Kidney (tissue), 14 donors: ENCODE measurements around the gene ZNF511. TPM values are rescaled to one million over a fixed set of nuclear protein-coding genes. Genes with fewer than 3 reads are reported as not detected.
A peak's percentile ranks its signal among the peaks of the same experiment; 100 is the strongest.

Experiments used
- DNase-seq, 5 donors: peaks; one replicate each; pipeline ENCODE4 v3.0.0-alpha.2; 2013 to 2020
- FAIRE-seq: peaks from 2 replicates; lab custom pipeline; 2012; peaks lifted over from hg19 to GRCh38; lab: Jason Lieb, UNC
- H3K27ac ChIP-seq, 2 donors: one replicate each; pipeline ENCODE4 v1.7.0; 2013; ENCODE audit warnings: low read depth in 2 of 2, low read length in 2 of 2, inconsistent platforms in 1 of 2
- H3K27me3 ChIP-seq: one replicate; pipeline ENCODE4 v1.7.1; 2013; ENCODE audit warnings: low read length, inconsistent platforms; ENCODE audit not compliant: control insufficient read depth, insufficient read depth
- H3K36me3 ChIP-seq, 3 donors: one replicate each; pipeline versions ENCODE4 v1.7.0 to v1.7.1; 2013; ENCODE audit warnings: low read length in 3 of 3, control low read depth in 1 of 3, inconsistent platforms in 1 of 3; ENCODE audit not compliant: insufficient read depth in 3 of 3, control insufficient read depth in 2 of 3
- H3K4me1 ChIP-seq, 3 donors: one replicate each; pipeline versions ENCODE4 v1.7.0 to v1.7.1; 2013; ENCODE audit warnings: low read length in 3 of 3, inconsistent platforms in 1 of 3, low read depth in 1 of 3; ENCODE audit not compliant: control insufficient read depth in 2 of 3, insufficient read depth in 2 of 3
- H3K4me3 ChIP-seq, 3 donors: one replicate each; pipeline versions ENCODE4 v1.7.0 to v1.8.1; 2013; ENCODE audit warnings: low read length in 3 of 3, control low read depth in 1 of 3, inconsistent platforms in 1 of 3
- H3K9ac ChIP-seq, 3 donors: one replicate each; pipeline versions ENCODE4 v1.7.0 to v1.7.1; 2013; ENCODE audit warnings: low read length in 3 of 3, control low read depth in 1 of 3, inconsistent platforms in 1 of 3
- H3K9me3 ChIP-seq, 3 donors: one replicate each; pipeline versions ENCODE4 v1.7.0 to v1.7.1; 2013; ENCODE audit warnings: low read length in 3 of 3, control low read depth in 1 of 3, inconsistent platforms in 1 of 3; ENCODE audit not compliant: control insufficient read depth in 2 of 3, insufficient read depth in 1 of 3
- intact Hi-C: fragments of 100-400 bp; cut with DNase I; formaldehyde crosslinking; loops from one replicate; pipeline ENCODE4 v1.11.1; 2022
- polyA plus RNA-seq: library from polyadenylated mRNA; stranded (reverse); fragments of 350-450 nt; fragmentation: Illumina TruSeq; extraction: RNeasy Lipid Tissue Mini Kit (QIAGEN cat#74804); gene quantifications from one replicate; pipeline ENCODE4 v1.2.3, GENCODE V29; 2014; ENCODE audit warnings: low read depth, low replicate concordance; ENCODE audit not compliant: insufficient read depth
- total RNA-seq: library from RNA; stranded (reverse); fragmentation: NEBNext Ultra II Directional; extraction: Animal tissue kit (Norgen Biotek cat#: 25700); gene quantifications from one replicate; pipeline ENCODE4 v1.2.1, GENCODE V29; 2021
- TF ChIP-seq, protein P1 (sequence below): IDR thresholded peaks from 3 replicates; pipeline ENCODE4 v1.5.1; 2012; ENCODE audit warnings: mild to moderate bottlenecking, moderate library complexity, borderline replicate concordance; ENCODE audit not compliant: insufficient read depth; ENCODE audit errors: extremely low read depth
- donor health status: control.
- donor health status: control.
- donor health status: control.
- donor health status: control.
- donor health status: control.
- donor health status: DM: yes; HTN: yes; CAD: no.
- donor health status: Normal renal cell carcinoma (clear cell type).

ZNF511 gene
- total and polyA plus RNA-seq, 2 donors from 2014 or later, result 35.6 to 50.7 TPM

DNA sequence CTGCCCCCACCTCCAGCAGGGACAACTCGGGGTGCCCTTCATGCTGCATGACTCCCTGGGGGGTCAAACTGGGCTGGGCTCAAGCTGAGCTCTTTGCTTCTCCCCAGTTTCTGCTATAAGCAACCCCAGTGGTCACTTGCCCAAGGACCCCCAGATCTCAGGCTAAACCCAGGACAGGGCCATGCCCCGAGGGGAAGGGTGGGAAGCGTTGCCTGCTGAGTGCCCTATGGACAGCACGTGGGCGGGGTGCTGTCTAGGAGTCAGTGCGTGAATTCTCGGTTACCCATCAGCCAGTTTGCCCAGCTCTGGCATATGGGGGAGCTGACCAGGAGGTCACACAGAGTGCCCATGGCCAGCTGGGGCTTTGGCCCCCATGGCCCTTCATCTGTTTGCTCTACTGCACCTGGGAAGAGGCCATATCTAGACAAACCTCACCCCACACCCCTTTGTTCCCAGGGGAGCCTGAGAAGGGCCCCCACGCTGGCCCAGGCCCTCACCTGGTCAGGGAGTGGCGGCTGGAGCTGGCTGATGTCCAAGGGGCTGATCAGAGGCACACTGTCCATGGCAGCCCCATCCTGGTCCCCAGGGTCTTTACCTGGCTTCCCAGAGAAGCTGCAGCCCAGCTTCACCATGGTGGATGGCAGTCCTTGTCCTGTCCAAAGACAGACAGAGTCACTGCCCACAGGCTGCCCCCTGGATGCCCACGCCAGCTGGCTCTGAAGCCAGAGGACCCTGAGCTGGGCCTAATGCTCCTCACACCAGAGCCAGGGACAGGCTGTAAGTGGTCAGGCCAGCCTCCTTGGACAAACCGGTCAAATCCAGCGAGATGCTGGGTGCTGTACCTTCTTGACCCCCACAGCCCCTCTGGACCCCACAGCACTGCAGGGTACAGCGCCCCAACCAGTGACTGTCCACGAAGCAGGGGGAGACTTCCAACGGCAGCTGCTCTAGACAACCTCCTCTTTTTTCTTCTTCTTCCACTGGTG, 19.9 kb downstream of the ZNF511 start:
- H3K27me3 ChIP-seq, result peaks cover 34% of the 10 kb centered on the region
- no peak overlapping the region for H3K4me3 ChIP-seq
- peak in 2 of 5 donors; percentile 53 to 79 for DNase-seq
- H3K9me3 ChIP-seq, result no peaks in the 10 kb centered on the region
- TF ChIP-seq, protein P1, sequence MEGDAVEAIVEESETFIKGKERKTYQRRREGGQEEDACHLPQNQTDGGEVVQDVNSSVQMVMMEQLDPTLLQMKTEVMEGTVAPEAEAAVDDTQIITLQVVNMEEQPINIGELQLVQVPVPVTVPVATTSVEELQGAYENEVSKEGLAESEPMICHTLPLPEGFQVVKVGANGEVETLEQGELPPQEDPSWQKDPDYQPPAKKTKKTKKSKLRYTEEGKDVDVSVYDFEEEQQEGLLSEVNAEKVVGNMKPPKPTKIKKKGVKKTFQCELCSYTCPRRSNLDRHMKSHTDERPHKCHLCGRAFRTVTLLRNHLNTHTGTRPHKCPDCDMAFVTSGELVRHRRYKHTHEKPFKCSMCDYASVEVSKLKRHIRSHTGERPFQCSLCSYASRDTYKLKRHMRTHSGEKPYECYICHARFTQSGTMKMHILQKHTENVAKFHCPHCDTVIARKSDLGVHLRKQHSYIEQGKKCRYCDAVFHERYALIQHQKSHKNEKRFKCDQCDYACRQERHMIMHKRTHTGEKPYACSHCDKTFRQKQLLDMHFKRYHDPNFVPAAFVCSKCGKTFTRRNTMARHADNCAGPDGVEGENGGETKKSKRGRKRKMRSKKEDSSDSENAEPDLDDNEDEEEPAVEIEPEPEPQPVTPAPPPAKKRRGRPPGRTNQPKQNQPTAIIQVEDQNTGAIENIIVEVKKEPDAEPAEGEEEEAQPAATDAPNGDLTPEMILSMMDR, result no peak
- H3K4me1 ChIP-seq, result peaks cover 0 to 9% (median 0%) of the 10 kb centered on the region in 3 donors
- no peak for FAIRE-seq
- H3K27ac ChIP-seq, result no peak overlapping the region
- intact Hi-C loops, result no loop called here
- no peak overlapping the region for H3K9ac ChIP-seq
- no peaks in the 10 kb centered on the region for H3K36me3 ChIP-seq

DNA sequence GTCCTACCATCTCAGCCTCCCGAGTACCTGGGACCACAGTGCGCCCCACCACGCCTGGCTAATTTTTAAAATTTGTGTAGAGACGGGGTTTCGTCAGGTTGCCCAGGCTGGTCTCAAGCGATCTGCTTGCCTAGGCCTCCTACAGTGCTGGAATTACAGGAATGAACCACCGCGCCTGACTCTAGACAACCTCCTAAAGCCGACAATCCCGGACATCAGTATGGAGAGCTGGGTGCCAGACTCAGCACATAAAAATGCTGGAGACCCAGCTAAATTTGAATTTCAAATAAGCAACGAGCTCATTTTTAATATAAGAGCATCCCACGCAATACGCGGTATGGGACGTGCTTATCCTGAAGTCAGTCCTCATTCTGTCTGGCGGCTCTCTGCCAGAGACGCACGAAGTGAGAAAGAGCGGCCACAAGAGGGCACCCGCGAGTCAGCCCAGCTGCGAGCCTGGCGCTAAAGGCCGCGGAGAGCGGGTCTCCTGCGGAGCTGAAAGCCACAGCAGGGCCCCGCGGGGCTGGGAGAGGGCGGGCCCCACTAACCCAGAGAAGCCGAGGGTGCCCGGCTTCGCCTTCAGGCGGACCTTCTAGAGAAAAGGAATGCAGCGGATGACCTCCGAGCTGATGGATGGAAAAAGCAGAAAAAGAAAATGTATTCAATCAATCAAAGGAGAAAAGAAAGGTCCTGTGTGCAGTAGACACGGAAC, 20.9 kb downstream of the ZNF511 start:
- Histone ChIP-seq H3K4me1 (peaks cover 0 to 9% (median 0%) of the 10 kb centered on the region in 3 donors), H3K27me3 (peaks cover 34% of the 10 kb centered on the region), H3K36me3 (no peaks in the 10 kb centered on the region), H3K27ac (no peak overlapping the region), H3K9ac (no peak overlapping the region), H3K9me3 (no peaks in the 10 kb centered on the region), H3K4me3 (no peak overlapping the region)
- TF ChIP-seq, protein P1, result peak; percentile 92
- intact Hi-C loops, result no loop called here
- FAIRE-seq (no peak), DNase-seq (peak; percentile 89 to 94 (median 91))

DNA sequence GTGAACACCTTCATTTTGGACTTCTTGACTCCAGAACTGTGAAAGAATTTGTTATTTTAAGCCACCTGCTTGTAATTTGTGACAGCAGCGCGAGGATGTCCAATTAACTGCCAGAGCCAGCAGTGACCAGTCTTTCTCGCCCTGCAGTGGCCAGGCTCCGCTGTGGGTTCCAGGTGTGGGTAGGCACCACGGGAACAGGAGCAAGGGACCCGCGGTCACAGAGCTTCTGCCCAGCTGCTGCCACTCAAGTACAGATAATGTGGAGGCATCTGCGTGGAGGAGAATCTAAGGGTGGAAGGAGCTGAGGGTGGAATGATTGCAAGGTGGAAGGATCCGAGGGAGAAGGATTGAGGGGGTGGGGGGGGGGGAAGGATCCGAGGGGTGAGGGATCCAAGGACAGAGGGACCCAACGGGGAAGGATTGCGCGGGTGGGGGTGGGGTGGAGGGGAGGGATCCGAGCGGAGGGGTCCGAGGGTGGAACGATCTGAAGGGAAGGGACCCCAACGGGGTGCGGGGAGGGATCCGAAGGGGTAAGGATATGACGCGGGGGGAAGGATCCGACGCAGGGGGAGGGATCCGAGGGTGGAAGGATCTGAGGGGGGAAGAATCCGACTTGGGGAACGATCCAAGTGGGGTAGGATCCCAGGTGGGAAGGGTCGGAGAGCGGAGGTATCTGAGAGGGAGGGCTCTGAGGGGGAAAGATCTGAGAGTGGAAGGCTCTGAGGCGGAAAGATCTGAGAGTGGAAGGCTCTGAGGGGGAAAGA, 24.4 kb downstream of the ZNF511 start:
- Histone ChIP-seq H3K27ac (no peak overlapping the region), H3K4me3 (no peak overlapping the region), H3K9ac (no peak overlapping the region), H3K9me3 (no peaks in the 10 kb centered on the region), H3K4me1 (peaks cover 0 to 4% (median 0%) of the 10 kb centered on the region in 3 donors), H3K27me3 (peaks cover 31% of the 10 kb centered on the region), H3K36me3 (no peaks in the 10 kb centered on the region)
- intact Hi-C loops, result no loop called here
- TF ChIP-seq, protein P1, result no peak
- DNase-seq, result peak in 1 of 5 donors; percentile 51
- no peak for FAIRE-seq
